Skeletal muscle tissue (tissue), 4 donors: ENCODE data around the gene KCTD2. TPM values are rescaled to one million over a fixed set of nuclear protein-coding genes. Genes with fewer than 3 reads are reported as not detected.
A peak's percentile ranks its signal among the peaks of the same experiment; 100 is the strongest.
"Not testable (repeated sequence)": the region's sequence is repeated elsewhere in the genome, so short reads cannot be mapped to it uniquely, and the experiment has no call there.

Source experiments
- H3K27ac ChIP-seq: one replicate; pipeline ENCODE4 v1.7.0; 2013; ENCODE audit warnings: mild to moderate bottlenecking, low read depth, low read length, inconsistent platforms
- H3K27me3 ChIP-seq, 3 donors: one replicate each; pipeline ENCODE4 v1.7.0; 2013; ENCODE audit warnings: low read length in 3 of 3; ENCODE audit not compliant: control insufficient read depth in 3 of 3, insufficient read depth in 3 of 3
- H3K36me3 ChIP-seq, 3 donors: one replicate each; pipeline ENCODE4 v1.7.0; 2013; ENCODE audit warnings: low read length in 3 of 3; ENCODE audit not compliant: control insufficient read depth in 3 of 3, insufficient read depth in 3 of 3
- H3K4me1 ChIP-seq, 3 donors: one replicate each; pipeline ENCODE4 v1.7.0; 2013; ENCODE audit warnings: low read length in 3 of 3, mild to moderate bottlenecking in 3 of 3; ENCODE audit not compliant: control insufficient read depth in 3 of 3, insufficient read depth in 3 of 3
- H3K4me3 ChIP-seq, 3 donors: one replicate each; pipeline ENCODE4 v1.7.0; 2013; ENCODE audit warnings: low read length in 3 of 3
- H3K9ac ChIP-seq, 3 donors: one replicate each; pipeline ENCODE4 v1.7.0; 2013; ENCODE audit warnings: low read length in 3 of 3, mild to moderate bottlenecking in 3 of 3, moderate library complexity in 2 of 3, low read depth in 1 of 3
- H3K9me3 ChIP-seq, 3 donors: one replicate each; pipeline ENCODE4 v1.7.0; 2013; ENCODE audit warnings: low read length in 3 of 3; ENCODE audit not compliant: control insufficient read depth in 3 of 3
- total RNA-seq: library from RNA; depleted of rRNA; stranded (reverse); fragments of >200 nt; gene quantifications from one replicate; pipeline ENCODE4 v1.2.3, GENCODE V29; 2014
- donor health status: Osteomylitis.

The KCTD2 gene, protein sequence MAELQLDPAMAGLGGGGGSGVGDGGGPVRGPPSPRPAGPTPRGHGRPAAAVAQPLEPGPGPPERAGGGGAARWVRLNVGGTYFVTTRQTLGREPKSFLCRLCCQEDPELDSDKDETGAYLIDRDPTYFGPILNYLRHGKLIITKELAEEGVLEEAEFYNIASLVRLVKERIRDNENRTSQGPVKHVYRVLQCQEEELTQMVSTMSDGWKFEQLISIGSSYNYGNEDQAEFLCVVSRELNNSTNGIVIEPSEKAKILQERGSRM
- 9.4 TPM for total RNA-seq

DNA sequence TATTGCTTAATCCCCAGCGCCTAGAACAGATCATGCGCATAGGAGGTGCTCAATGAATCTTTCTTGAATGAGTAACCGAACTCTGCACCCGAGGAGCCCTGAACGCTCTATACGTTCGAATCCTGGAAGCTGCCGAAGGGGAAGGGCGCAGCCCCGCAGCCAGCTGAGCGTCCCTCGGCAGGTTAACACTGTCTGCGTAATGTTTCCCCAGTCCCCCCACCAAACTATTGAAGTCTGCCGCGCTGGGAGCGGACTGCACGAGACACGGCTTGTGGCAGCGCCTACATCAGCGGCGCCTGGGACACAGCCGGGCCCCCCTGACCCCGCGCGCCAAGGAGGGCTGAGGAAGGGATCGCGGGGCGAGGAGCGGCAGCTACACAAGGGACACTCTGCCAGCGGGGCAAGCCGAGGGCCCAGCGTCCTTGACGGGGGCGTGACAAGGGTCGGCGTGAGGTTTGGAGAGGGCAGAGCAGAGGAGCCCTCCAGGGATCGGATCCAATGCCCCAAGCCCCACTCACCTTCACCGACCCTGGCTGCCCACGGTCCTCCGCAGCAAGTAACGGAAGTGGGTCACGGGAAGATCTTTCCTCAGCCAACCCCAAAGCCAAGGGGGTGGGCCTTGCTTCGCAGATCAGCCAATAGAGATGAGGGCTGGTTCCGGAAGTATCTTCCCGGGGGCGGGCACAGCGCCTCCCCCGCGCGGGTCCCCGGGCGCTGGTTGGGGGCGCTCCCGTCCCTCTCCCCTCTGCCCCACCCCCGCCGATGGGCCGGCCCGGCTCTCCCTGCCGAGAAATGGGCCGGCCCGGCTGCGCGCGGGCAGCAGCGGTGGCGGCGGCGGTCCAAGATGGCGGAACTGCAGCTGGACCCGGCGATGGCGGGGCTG lies at the start of gene KCTD2, which contains the start of gene ATP5PD:
Gene KCTD2 (plus strand): TSS at position 819 of the 883 bp plus-strand sequence. CDS start 26 bp downstream, at position 845.
Gene ATP5PD (minus strand): TSS at position 563 of the 883 bp plus-strand sequence. CDS start 4,319 bp downstream, outside the sequence.
- Histone ChIP-seq H3K9ac (peak within 1 kb of the TSS; percentile 82 to 100 (median 99)), H3K9me3 (no peaks in the 10 kb centered on the region), H3K36me3 (peaks cover 5 to 12% (median 10%) of the 10 kb centered on the region in 3 donors), H3K4me1 (peaks cover 20 to 25% (median 23%) of the 10 kb centered on the region in 3 donors), H3K27ac (peak within 1 kb of the TSS; percentile 88), H3K4me3 (peak within 1 kb of the TSS; percentile 89 to 99 (median 93)), H3K27me3 (no peaks in the 10 kb centered on the region)

DNA sequence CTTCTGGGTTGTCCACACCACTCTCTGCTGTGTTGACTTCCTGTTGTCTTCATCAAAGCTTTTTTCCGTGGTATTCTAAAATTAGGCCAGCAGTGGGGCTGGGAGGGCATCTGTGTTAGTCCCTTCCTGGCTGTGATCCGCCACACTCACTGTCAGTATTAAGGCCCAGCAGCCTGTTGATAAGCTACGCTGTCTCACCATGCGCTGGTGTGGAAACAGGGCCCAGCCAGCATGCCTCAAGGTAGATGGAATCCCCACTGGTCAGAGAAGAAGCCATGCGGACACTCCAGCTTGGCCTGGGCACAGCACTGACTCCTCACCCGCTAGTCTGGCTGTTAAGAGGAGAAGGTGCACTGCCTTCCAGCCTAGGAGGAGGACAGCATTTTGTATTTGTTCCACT lies 48.2 kb upstream of the KCTD2 start:
- Histone ChIP-seq H3K27me3 (no peaks in the 10 kb centered on the region), H3K9me3 (no peaks in the 10 kb centered on the region), H3K4me1 (no peaks in the 10 kb centered on the region), H3K36me3 (peaks cover 0 to 12% (median 11%) of the 10 kb centered on the region in 3 donors), H3K4me3 (no peak overlapping the region), H3K9ac (no peak overlapping the region), H3K27ac (no peak overlapping the region)

DNA sequence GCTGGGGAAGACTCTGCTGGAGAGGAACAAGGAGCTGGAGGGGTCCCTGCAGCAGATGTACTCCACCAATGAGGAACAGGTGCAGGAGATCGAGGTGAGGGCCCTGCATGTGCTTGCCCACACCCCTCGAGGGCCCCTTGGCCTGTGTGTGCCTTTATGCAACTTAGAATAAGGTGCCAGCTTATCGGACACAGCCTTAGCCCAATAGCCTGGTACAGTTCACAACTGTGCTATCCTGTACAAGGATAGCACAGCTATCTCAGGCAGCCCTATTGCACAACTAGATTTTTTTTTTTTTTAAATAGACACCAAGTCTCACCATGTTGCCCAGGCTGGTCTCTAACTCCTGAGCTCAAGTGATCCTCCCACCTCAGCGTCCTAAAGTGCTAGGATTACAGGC lies 47.5 kb upstream of the KCTD2 start:
- no peak overlapping the region for H3K4me3 ChIP-seq
- no peaks in the 10 kb centered on the region for H3K9me3 ChIP-seq
- H3K9ac ChIP-seq = no peak overlapping the region
- H3K36me3 ChIP-seq = peaks cover 0 to 14% (median 13%) of the 10 kb centered on the region in 3 donors
- H3K4me1 ChIP-seq = no peaks in the 10 kb centered on the region
- no peak overlapping the region for H3K27ac ChIP-seq
- no peaks in the 10 kb centered on the region for H3K27me3 ChIP-seq

DNA sequence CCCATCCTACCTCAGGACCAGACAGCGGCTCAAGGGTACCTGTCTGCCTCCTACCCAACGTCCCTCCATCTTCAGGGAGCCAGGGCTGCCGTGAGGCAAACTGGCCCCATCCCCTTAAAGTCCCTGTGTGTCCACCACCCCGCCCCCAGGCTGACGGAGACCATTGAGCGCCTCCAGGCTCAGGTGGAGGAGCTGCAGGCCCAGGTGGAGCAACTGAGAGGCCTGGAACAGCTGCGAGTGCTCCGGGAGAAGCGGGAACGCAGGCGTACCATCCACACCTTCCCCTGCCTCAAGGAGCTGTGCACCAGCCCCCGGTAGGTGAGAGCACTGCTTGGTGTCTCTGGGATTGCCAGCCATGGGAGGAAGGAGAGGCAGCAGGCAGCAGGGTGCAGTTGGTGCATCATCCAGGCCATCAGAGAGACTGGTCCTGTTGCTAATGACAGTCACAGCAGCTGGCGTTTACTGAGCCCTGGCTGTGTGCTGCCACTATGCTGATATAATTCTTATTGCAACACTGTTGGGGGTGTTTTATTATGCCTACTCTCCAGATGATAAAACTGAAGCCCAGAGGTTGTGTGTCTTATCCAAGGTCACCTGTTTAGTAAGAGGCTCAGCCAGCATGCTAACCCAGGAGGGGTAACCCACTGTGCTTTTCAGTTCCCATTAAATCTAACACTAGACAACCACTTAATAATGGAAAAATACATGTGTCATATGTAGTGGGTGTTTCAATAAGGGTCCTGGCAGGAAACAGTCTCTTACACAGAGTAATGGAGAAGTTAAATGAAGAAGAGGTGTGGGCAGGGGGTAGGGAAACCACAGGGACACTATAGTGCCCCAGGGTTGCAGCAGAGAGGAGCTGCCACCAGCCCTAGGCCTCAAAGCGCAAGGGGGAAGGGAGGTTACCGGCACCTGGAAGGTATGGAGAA lies 44.8 kb upstream of the KCTD2 start:
- Histone ChIP-seq H3K9me3 (no peaks in the 10 kb centered on the region), H3K36me3 (peaks cover 0 to 14% (median 14%) of the 10 kb centered on the region in 3 donors), H3K4me3 (no peak overlapping the region), H3K27ac (no peak overlapping the region), H3K27me3 (no peaks in the 10 kb centered on the region), H3K4me1 (no peaks in the 10 kb centered on the region), H3K9ac (no peak overlapping the region)

DNA sequence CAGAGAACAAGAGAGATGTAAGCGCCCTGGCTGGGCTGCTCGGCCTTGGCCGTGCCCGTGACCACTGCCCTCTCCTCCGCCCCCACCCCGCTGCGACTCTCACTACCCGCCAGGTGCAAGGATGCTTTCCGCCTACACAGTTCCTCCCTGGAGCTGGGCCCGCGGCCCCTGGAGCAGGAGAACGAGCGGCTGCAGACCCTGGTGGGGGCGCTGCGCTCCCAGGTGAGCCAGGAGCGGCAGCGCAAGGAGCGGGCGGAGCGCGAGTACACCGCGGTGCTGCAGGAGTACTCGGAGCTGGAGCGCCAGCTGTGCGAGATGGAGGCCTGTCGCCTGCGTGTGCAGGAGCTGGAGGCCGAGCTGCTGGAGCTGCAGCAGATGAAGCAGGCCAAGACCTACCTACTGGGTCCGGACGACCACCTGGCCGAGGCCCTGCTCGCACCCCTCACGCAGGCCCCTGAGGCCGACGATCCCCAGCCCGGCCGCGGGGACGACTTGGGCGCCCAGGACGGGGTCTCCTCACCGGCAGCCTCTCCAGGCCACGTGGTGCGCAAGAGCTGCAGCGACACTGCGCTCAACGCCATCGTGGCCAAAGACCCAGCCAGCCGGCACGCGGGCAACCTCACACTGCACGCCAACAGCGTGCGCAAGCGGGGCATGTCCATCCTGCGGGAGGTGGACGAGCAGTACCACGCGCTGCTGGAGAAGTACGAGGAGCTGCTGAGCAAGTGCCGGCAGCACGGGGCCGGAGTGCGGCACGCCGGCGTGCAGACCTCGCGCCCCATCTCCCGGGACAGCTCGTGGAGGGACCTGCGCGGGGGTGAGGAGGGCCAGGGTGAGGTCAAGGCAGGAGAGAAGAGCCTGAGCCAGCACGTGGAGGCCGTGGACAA lies 43.7 kb upstream of the KCTD2 start:
- Histone ChIP-seq H3K9me3 (no peaks in the 10 kb centered on the region), H3K36me3 (peaks cover 0 to 14% (median 14%) of the 10 kb centered on the region in 3 donors), H3K27me3 (no peaks in the 10 kb centered on the region), H3K9ac (no peak overlapping the region), H3K27ac (no peak overlapping the region), H3K4me3 (no peak overlapping the region), H3K4me1 (no peaks in the 10 kb centered on the region)

DNA sequence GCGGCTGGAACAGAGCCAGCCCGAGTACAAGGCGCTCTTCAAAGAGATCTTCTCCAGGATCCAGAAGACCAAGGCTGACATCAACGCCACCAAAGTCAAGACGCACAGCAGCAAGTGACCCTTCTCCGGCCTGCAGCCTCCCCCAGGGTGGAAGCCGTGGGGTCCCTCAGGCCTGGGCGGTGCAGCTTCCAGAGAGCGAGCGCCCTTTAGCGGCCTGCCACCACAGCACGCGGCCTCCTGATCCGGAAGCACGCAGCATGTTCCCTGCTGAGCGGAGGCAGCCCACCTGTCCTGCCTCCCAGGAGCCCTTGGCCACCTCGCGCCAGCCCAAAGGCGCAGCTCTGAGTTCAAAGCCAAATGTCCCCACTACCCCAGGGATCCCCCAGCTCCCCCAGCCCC lies 43.1 kb upstream of the KCTD2 start:
- no peaks in the 10 kb centered on the region for H3K27me3 ChIP-seq
- H3K4me1 ChIP-seq = no peaks in the 10 kb centered on the region
- no peaks in the 10 kb centered on the region for H3K9me3 ChIP-seq
- H3K27ac ChIP-seq = no peak overlapping the region
- no peak overlapping the region for H3K9ac ChIP-seq
- H3K4me3 ChIP-seq = no peak overlapping the region
- peaks cover 0 to 14% (median 14%) of the 10 kb centered on the region in 3 donors for H3K36me3 ChIP-seq

DNA sequence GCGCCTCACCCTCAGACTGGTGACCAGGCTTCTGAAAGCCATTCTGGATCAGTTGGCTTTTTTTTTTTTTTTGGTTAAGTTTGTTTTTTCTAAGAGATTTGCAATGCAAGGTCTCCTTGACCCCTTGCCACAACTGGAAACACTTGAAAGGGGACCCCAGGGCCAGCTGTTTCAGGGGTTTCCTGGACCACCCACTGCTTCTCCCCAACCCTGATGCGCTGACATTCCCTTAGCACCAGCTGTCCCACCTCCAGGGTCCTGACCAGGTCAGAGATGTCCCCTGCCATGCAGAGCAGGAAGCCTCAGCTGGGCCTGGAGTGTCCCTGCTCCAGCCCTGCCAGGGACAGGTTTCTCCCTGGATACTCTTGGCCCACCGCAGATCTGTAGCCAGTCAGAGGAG lies 42.7 kb upstream of the KCTD2 start:
- no peak overlapping the region for H3K4me3 ChIP-seq
- H3K9me3 ChIP-seq = no peaks in the 10 kb centered on the region
- H3K27me3 ChIP-seq = no peaks in the 10 kb centered on the region
- H3K36me3 ChIP-seq = peaks cover 0 to 14% (median 13%) of the 10 kb centered on the region in 3 donors
- H3K4me1 ChIP-seq = no peaks in the 10 kb centered on the region
- H3K9ac ChIP-seq = no peak overlapping the region
- no peak overlapping the region for H3K27ac ChIP-seq

DNA sequence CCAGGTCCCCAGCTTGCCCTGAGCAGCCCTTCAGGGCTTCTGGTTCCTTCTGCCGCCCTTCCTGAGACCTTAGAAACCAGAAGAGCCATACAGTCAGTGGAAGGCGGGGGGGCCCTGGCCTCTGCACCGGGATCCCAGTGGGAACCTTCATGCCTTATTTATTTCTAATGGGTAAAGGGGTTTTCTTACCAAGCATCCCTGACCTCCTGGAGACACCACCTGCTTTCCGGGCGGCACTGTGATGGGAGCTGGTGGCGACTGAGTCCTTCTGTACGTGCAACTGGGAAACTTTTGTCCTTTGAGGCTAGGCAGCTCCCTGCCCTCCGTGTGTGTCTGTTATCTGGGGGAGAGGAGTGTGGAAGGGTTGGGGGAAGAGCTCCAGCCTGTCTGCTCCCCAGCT lies 41.7 kb upstream of the KCTD2 start:
- Histone ChIP-seq H3K27me3 (no peaks in the 10 kb centered on the region), H3K4me3 (no peak overlapping the region), H3K36me3 (peaks cover 0 to 14% (median 11%) of the 10 kb centered on the region in 3 donors), H3K9me3 (no peaks in the 10 kb centered on the region), H3K9ac (no peak overlapping the region), H3K4me1 (no peaks in the 10 kb centered on the region), H3K27ac (no peak overlapping the region)

DNA sequence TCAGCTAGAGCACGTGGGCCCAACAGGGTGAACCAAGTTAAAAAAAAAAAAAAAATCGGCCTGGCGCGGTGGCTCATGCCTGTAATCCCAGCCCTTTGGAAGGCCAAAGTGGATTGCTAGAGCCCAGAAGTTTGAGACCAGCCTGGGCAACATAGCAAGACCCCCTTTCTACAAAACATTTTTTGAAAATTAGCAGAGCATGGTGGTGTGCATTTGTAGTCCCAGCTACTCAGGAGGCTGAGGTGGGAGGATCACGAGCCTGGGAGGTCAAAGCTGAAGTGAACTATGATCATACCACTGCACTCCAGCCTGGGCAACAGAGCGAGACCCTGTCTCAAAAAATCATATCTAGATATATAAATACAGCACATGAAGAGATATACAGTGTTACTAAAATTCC lies 40.9 kb upstream of the KCTD2 start:
- H3K36me3 ChIP-seq = peaks cover 0 to 14% (median 11%) of the 10 kb centered on the region in 3 donors
- not testable (repeated sequence) for H3K9ac ChIP-seq, H3K27me3 ChIP-seq, H3K4me3 ChIP-seq, H3K27ac ChIP-seq, H3K9me3 ChIP-seq, H3K4me1 ChIP-seq
